OCI-LY7 (cell line): ENCODE results near the gene ZDHHC4. TPM values are rescaled to one million over a fixed set of nuclear protein-coding genes. Genes with fewer than 3 reads are reported as not detected.

Experiments used
- BruUV-seq: library from RNA; stranded (reverse); fragments of 400-500 nt; replicated peaks from 2 replicates; lab custom pipeline; 2021; lab: Mats Ljungman, UMichigan
- CTCF ChIA-PET: fragments of 300-600 bp; sonication (Branson Sonifier 250); formaldehyde crosslinking; loops from one replicate; lab custom pipeline; 2022; ENCODE audit warnings: antibody characterized with exemption; ENCODE audit not compliant: unreplicated experiment; lab: Charles Lee
- POLR2A ChIA-PET: fragments of 300-600 bp; sonication (Branson Sonifier 250); formaldehyde crosslinking; loops from one replicate; lab custom pipeline; 2022; ENCODE audit warnings: antibody characterized with exemption; lab: Charles Lee
- DNase-seq: peaks from one replicate; pipeline ENCODE4 v3.0.0-alpha.2; 2015; ENCODE audit warnings: low spot score
- H2AFZ ChIP-seq: fragments of 200-600 bp; sonication (generic), shearing (Covaris generic); 2 replicates; pipeline ENCODE4 v1.6.1; 2014; ENCODE audit warnings: mild to moderate bottlenecking, antibody characterized with exemption, low read length, moderate library complexity
- H3K27ac ChIP-seq: fragments of 200-600 bp; sonication (generic); 2 replicates; pipeline ENCODE4 v1.5.1; 2014; ENCODE audit warnings: mixed run types, low read depth, mild to moderate bottlenecking, moderate library complexity, low read length, inconsistent platforms; ENCODE audit not compliant: poor library complexity, severe bottlenecking
- H3K36me3 ChIP-seq: fragments of 200-600 bp; sonication (generic); 2 replicates; pipeline ENCODE4 v1.6.1; 2014; ENCODE audit warnings: mild to moderate bottlenecking, antibody characterized with exemption, low read length, moderate library complexity, mixed read lengths; ENCODE audit not compliant: insufficient read depth
- H3K4me1 ChIP-seq: fragments of 200-600 bp; sonication (generic); 2 replicates; pipeline ENCODE4 v1.5.1; 2014; ENCODE audit warnings: mild to moderate bottlenecking, low read length; ENCODE audit not compliant: insufficient read depth, poor library complexity, severe bottlenecking
- H3K4me2 ChIP-seq: fragments of 200-600 bp; sonication (generic); 2 replicates; pipeline ENCODE4 v1.6.1; 2014; ENCODE audit warnings: mild to moderate bottlenecking, low read length
- H3K4me3 ChIP-seq: fragments of 200-600 bp; sonication (generic); 2 replicates; pipeline ENCODE4 v1.5.1; 2014; ENCODE audit warnings: mild to moderate bottlenecking, low read depth, low read length; ENCODE audit not compliant: poor library complexity, severe bottlenecking
- H3K79me2 ChIP-seq: fragments of 200-600 bp; sonication (generic); 2 replicates; pipeline ENCODE4 v1.6.1; 2016; ENCODE audit warnings: low read depth, mild to moderate bottlenecking, low read length, moderate library complexity, mixed read lengths; ENCODE audit not compliant: insufficient read depth
- H3K9me2 ChIP-seq: fragments of 200-600 bp; sonication (generic); 2 replicates; pipeline ENCODE4 v1.6.1; 2016; ENCODE audit warnings: mild to moderate bottlenecking, low read length, mixed read lengths; ENCODE audit not compliant: insufficient read depth
- H3K9me3 ChIP-seq: fragments of 200-600 bp; sonication (generic); 2 replicates; pipeline ENCODE4 v1.6.1; 2014; ENCODE audit warnings: mild to moderate bottlenecking, mixed run types, low read length, mixed read lengths
- H4K20me1 ChIP-seq: fragments of 200-600 bp; sonication (generic); 2 replicates; pipeline ENCODE4 v1.6.1; 2014; ENCODE audit warnings: mild to moderate bottlenecking, antibody characterized with exemption, low read length, moderate library complexity, mixed read lengths; ENCODE audit not compliant: insufficient read depth
- CTCF ChIP-seq: fragments of 200-600 bp; sonication (generic); conservative IDR thresholded peaks from 2 replicates; pipeline ENCODE4 v1.5.1; 2014; ENCODE audit warnings: mild to moderate bottlenecking, antibody characterized with exemption, low read length, moderate library complexity, mixed read lengths
- EZH2phosphoT487 ChIP-seq: fragments of 200-600 bp; sonication (generic); IDR thresholded peaks from 2 replicates; pipeline ENCODE4 v1.6.1; 2018; ENCODE audit warnings: low read depth, borderline replicate concordance, mild to moderate bottlenecking, mixed run types, antibody characterized with exemption, low read length, moderate library complexity, mixed read lengths
- intact Hi-C: fragments of 100-400 bp; cut with micrococcal nuclease; formaldehyde crosslinking; loops from one replicate; pipeline ENCODE4 v1.10.0; 2022; ENCODE audit not compliant: unreplicated experiment
- total RNA-seq, 2 experiments: library from RNA; depleted of rRNA in 1 of 2; stranded (reverse); fragments of >200 nt in 1 of 2; shearing (Covaris generic) in 1 of 2; gene quantifications; 2 replicates each; pipeline ENCODE4 v1.2.3, GENCODE V29; 2014 to 2022

The ZDHHC4 gene
- total RNA-seq, 2 experiments from 2014 or later: 76.4 to 92.7 TPM

- H3K36me3 ChIP-seq: no peaks in the 10 kb centered on the region
- BruUV-seq: no TSS peak
- no peak overlapping the region for H2AFZ ChIP-seq
- POLR2A ChIA-PET: no interaction called here
- no peak overlapping the region for H3K4me2 ChIP-seq
- H3K4me1 ChIP-seq: no peaks in the 10 kb centered on the region
- CTCF ChIA-PET: no interaction called here
- no peaks in the 10 kb centered on the region for H3K9me3 ChIP-seq
- no peak overlapping the region for H3K4me3 ChIP-seq
- H3K9me2 ChIP-seq: no peaks in the 10 kb centered on the region
- H3K27ac ChIP-seq: no peak overlapping the region
- H3K79me2 ChIP-seq: no peaks in the 10 kb centered on the region
- no peaks in the 10 kb centered on the region for H4K20me1 ChIP-seq
- TF ChIP-seq EZH2phosphoT487 (no peak), CTCF (no peak)
- intact Hi-C loops: no loop called here
- no peak for DNase-seq
Measured at GRCh38 chr7:6542368-6542767, 34.9 kb upstream of the ZDHHC4 start.

- no peak overlapping the region for H3K4me2 ChIP-seq
Measured at GRCh38 chr7:6545398-6546126, 31.7 kb upstream of the ZDHHC4 start.

More at GRCh38 chr7:6545398-6546126, 31.7 kb upstream of the ZDHHC4 start:
- no peak overlapping the region for H3K4me3 ChIP-seq
- no peaks in the 10 kb centered on the region for H3K9me2 ChIP-seq
- ChIA-PET POLR2A (no interaction called here), CTCF (no interaction called here)
- no peaks in the 10 kb centered on the region for H3K79me2 ChIP-seq
- TF ChIP-seq EZH2phosphoT487 (no peak), CTCF (no peak)
- H3K9me3 ChIP-seq: no peaks in the 10 kb centered on the region
- no peak for DNase-seq
- no TSS peak for BruUV-seq
- no peaks in the 10 kb centered on the region for H3K4me1 ChIP-seq
- intact Hi-C loops: no loop called here
- no peaks in the 10 kb centered on the region for H3K36me3 ChIP-seq
- no peak overlapping the region for H3K27ac ChIP-seq
- H2AFZ ChIP-seq: no peak overlapping the region
- H4K20me1 ChIP-seq: no peaks in the 10 kb centered on the region
